B cell (primary cell): Measurements from ENCODE around the gene MAPT. TPM values are rescaled to one million over a fixed set of nuclear protein-coding genes. Genes with fewer than 3 reads are reported as not detected.
"Not testable (repeated sequence)": the region's sequence is repeated elsewhere in the genome, so short reads cannot be mapped to it uniquely, and the experiment has no call there.

Source experiments
- ATAC-seq: fragments of 200-7000 bp; cut with Tn5 transposase; one replicate; pipeline ENCODE4 v1.10.0; 2021; ENCODE audit warnings: low read depth, mild to moderate bottlenecking, moderate number of reproducible peaks, moderate library complexity
- CTCF ChIA-PET: fragments of 350-600 bp; sonication (Branson Sonifier 250); formaldehyde crosslinking; loops from one replicate; lab custom pipeline; 2021; ENCODE audit warnings: antibody characterized with exemption, inconsistent platforms; lab: Charles Lee
- POLR2A ChIA-PET: fragments of 350-600 bp; sonication (Branson Sonifier 250); formaldehyde crosslinking; loops from one replicate; lab custom pipeline; 2021; ENCODE audit warnings: antibody characterized with exemption; lab: Charles Lee
- DNase-seq: peaks from one replicate; pipeline ENCODE4 v3.0.0; 2013
- H2AFZ ChIP-seq: 2 replicates; pipeline ENCODE4 v1.6.1; 2012; ENCODE audit warnings: mild to moderate bottlenecking, low read depth, low read length; ENCODE audit not compliant: insufficient read depth, poor library complexity, severe bottlenecking
- H3K27ac ChIP-seq, 2 donors: 1 replicate in 1 of 2; 2 replicates in 1 of 2; pipeline ENCODE4 v1.5.1; 2012 to 2013; ENCODE audit warnings: low read length in 2 of 2, mild to moderate bottlenecking in 2 of 2, moderate library complexity in 1 of 2
- H3K27me3 ChIP-seq, 4 experiments: fragments of 200-600 bp in 1 of 4; sonication (generic) in 1 of 4; replicated peaks in 1 of 4; 1 replicate in 2 of 4; 2 replicates in 2 of 4; pipeline versions ENCODE4 v1.6.1 to v1.7.0; 2013 to 2016; ENCODE audit warnings: low read length in 3 of 4, mild to moderate bottlenecking in 2 of 4, mixed read lengths in 1 of 4, moderate library complexity in 1 of 4; ENCODE audit not compliant: insufficient read depth in 4 of 4, control insufficient read depth in 3 of 4; ENCODE audit errors: control extremely low read depth in 1 of 4
- H3K36me3 ChIP-seq, 2 experiments: replicated peaks in 1 of 2; 1 replicate in 1 of 2; 2 replicates in 1 of 2; pipeline versions ENCODE4 v1.6.1 to v1.7.1; 2013; ENCODE audit warnings: low read length in 1 of 2; ENCODE audit not compliant: insufficient read depth in 2 of 2, control insufficient read depth in 1 of 2; ENCODE audit errors: control extremely low read depth in 1 of 2, extremely low read depth in 1 of 2
- H3K4me1 ChIP-seq, 2 donors: fragments of 200-600 bp in 1 of 2; sonication (generic) in 1 of 2; 1 replicate in 1 of 2; 2 replicates in 1 of 2; pipeline versions ENCODE4 v1.5.1 to v1.6.1; 2013 to 2017; ENCODE audit warnings: low read length in 2 of 2; ENCODE audit not compliant: control insufficient read depth in 2 of 2, insufficient read depth in 2 of 2
- H3K4me2 ChIP-seq: replicated peaks from 2 replicates; pipeline ENCODE3; 2012; ENCODE audit warnings: mild to moderate bottlenecking, low read depth, low read length; ENCODE audit not compliant: poor library complexity, severe bottlenecking
- H3K4me3 ChIP-seq, 5 experiments: fragments of 200-600 bp in 1 of 5; sonication (generic) in 1 of 5; 1 replicate in 3 of 5; 2 replicates in 2 of 5; pipeline versions ENCODE4 v1.5.1 to v1.7.0; 2011 to 2016; ENCODE audit warnings: low read length in 4 of 5, mild to moderate bottlenecking in 4 of 5, low read depth in 2 of 5, control low read depth in 1 of 5, moderate library complexity in 1 of 5; ENCODE audit not compliant: insufficient read depth in 1 of 5; ENCODE audit errors: control extremely low read depth in 1 of 5, extremely low read depth in 1 of 5
- H3K79me2 ChIP-seq: fragments of 200-600 bp; sonication (generic); one replicate; pipeline ENCODE4 v1.6.0; 2016; ENCODE audit warnings: low read length; ENCODE audit not compliant: control insufficient read depth, insufficient read depth
- H3K9ac ChIP-seq: fragments of 200-600 bp; sonication (generic); 2 replicates; pipeline ENCODE4 v1.6.1; 2017; ENCODE audit warnings: mild to moderate bottlenecking, low read length, moderate library complexity
- H3K9me3 ChIP-seq, 3 donors: one replicate each; pipeline versions ENCODE4 v1.6.1 to v1.7.1; 2013; ENCODE audit warnings: low read length in 2 of 3; ENCODE audit not compliant: control insufficient read depth in 2 of 3, insufficient read depth in 1 of 3; ENCODE audit errors: control extremely low read depth in 1 of 3
- H4K20me1 ChIP-seq: 2 replicates; pipeline ENCODE4 v1.6.0; 2012; ENCODE audit warnings: mild to moderate bottlenecking, low read length; ENCODE audit not compliant: insufficient read depth, control insufficient read depth, poor library complexity, severe bottlenecking
- H3K27ac Mint-ChIP-seq: one replicate; pipeline ENCODE4 v1.8.0; 2021; ENCODE audit warnings: mixed read lengths
- H3K27me3 Mint-ChIP-seq: one replicate; pipeline ENCODE4 v1.8.0; 2021; ENCODE audit warnings: mixed read lengths
- H3K4me1 Mint-ChIP-seq: one replicate; pipeline ENCODE4 v1.8.0; 2021; ENCODE audit warnings: mixed read lengths
- H3K4me3 Mint-ChIP-seq: one replicate; pipeline ENCODE4 v1.8.0; 2021; ENCODE audit warnings: mixed read lengths
- H3K9me3 Mint-ChIP-seq: one replicate; pipeline ENCODE4 v1.8.0; 2022; ENCODE audit warnings: mixed read lengths; ENCODE audit not compliant: insufficient read depth
- CTCF ChIP-seq: fragments of 200-600 bp; IDR thresholded peaks from one replicate; pipeline ENCODE4 v1.8.0; 2022; ENCODE audit warnings: antibody characterized with exemption, mild to moderate bottlenecking
- EZH2 ChIP-seq: IDR thresholded peaks from 2 replicates; pipeline ENCODE4 v1.6.1; 2012; ENCODE audit warnings: borderline replicate concordance, low read depth, mild to moderate bottlenecking, moderate library complexity, low read length; ENCODE audit not compliant: insufficient read depth, poor library complexity, severe bottlenecking
- WGBS: methylation state at CpG from one replicate; pipeline ENCODE4 v1.1.5; 2013; ENCODE audit warnings: missing lambda C conversion rate; ENCODE audit not compliant: insufficient coverage; 5-methylcytosine and 5-hydroxymethylcytosine counted together
- intact Hi-C: fragments of 100-400 bp; cut with micrococcal nuclease; formaldehyde crosslinking; loops from one replicate; pipeline ENCODE4 v1.10.0; 2022
- polyA plus RNA-seq: library from polyadenylated mRNA; depleted of rRNA; stranded (reverse); fragments of >200 nt; gene quantifications from 2 replicates; pipeline ENCODE4 v1.2.3, GENCODE V29; 2012
- total RNA-seq, 2 donors: library from RNA; stranded (reverse); fragments of 120-200 nt in 1 of 2; gene quantifications; 1 replicate in 1 of 2; 2 replicates in 1 of 2; pipeline versions ENCODE4 v1.2.3 to v1.2.4, GENCODE V29; 2013 to 2022

MAPT gene
- total and polyA plus RNA-seq, 2 donors (not counting 1 experiment from before 2014, with no cell fraction given) = 0.13 to 0.20 TPM

- Mint-ChIP-seq H3K9me3 (no peaks in the 10 kb centered on the region), H3K4me3 (no peak overlapping the region), H3K27ac (no peak overlapping the region), H3K27me3 (peaks cover 20% of the 10 kb centered on the region), H3K4me1 (no peaks in the 10 kb centered on the region)
- Histone ChIP-seq H3K27me3 (peaks cover 0 to 10% (median 3%) of the 10 kb centered on the region in 4 experiments), H3K4me3 (no peak overlapping the region), H3K27ac (no peak overlapping the region), H3K4me1 (no peaks in the 10 kb centered on the region), H2AFZ (no peak overlapping the region), H3K9me3 (no peaks in the 10 kb centered on the region), H3K79me2 (no peaks in the 10 kb centered on the region), H3K4me2 (no peak overlapping the region), H3K9ac (no peak overlapping the region), H4K20me1 (no peaks in the 10 kb centered on the region), H3K36me3 (no peaks in the 10 kb centered on the region)
- TF ChIP-seq CTCF (no peak), EZH2 (no peak)
- ATAC-seq = no peak
- WGBS = 74% methylated on average over 7 of the region's 10 CpGs
- intact Hi-C loops = no loop called here
- CTCF ChIA-PET = no interaction called here
- POLR2A ChIA-PET = no interaction called here
- no peak for DNase-seq
Observed at GRCh38 chr17:45955326-45955725, 61.0 kb downstream of the MAPT start.

GRCh38 chr17:45956090-45956489 lies 61.7 kb downstream of the MAPT start:
- Mint-ChIP-seq H3K4me1 (no peaks in the 10 kb centered on the region), H3K4me3 (no peak overlapping the region), H3K9me3 (no peaks in the 10 kb centered on the region), H3K27ac (no peak overlapping the region), H3K27me3 (peaks cover 15% of the 10 kb centered on the region)
- 100% methylated on average over 1 of the region's 3 CpGs for WGBS
- Histone ChIP-seq H3K4me3 (no peak overlapping the region), H3K4me2 (no peak overlapping the region), H3K4me1 (no peaks in the 10 kb centered on the region), H3K9me3 (no peaks in the 10 kb centered on the region), H3K36me3 (no peaks in the 10 kb centered on the region), H2AFZ (no peak overlapping the region), H3K9ac (no peak overlapping the region), H4K20me1 (no peaks in the 10 kb centered on the region), H3K27me3 (peaks cover 0 to 5% (median 1%) of the 10 kb centered on the region in 4 experiments), H3K27ac (no peak overlapping the region), H3K79me2 (no peaks in the 10 kb centered on the region)
- ATAC-seq = no peak
- intact Hi-C loops = no loop called here
- POLR2A ChIA-PET = no interaction called here
- DNase-seq = no peak
- TF ChIP-seq EZH2 (no peak), CTCF (no peak)
- CTCF ChIA-PET = no interaction called here

- H3K27me3 ChIP-seq, H3K9me3 ChIP-seq, DNase-seq, H3K4me1 ChIP-seq, H3K79me2 ChIP-seq, H3K9me3 Mint-ChIP-seq, H3K36me3 ChIP-seq, H3K27ac ChIP-seq, ATAC-seq, H3K4me2 ChIP-seq, CTCF ChIA-PET, H3K4me1 Mint-ChIP-seq, H3K27me3 Mint-ChIP-seq, H3K4me3 Mint-ChIP-seq, H3K9ac ChIP-seq, H3K4me3 ChIP-seq, POLR2A ChIA-PET, intact Hi-C loops, H2AFZ ChIP-seq, H4K20me1 ChIP-seq, H3K27ac Mint-ChIP-seq: not testable (repeated sequence)
- WGBS = no CpG with 5 or more reads among the region's 4 CpGs
Observed at GRCh38 chr17:45956746-45957145, 62.4 kb downstream of the MAPT start.
